ENCODE data around the gene KCNQ1. TPM values are rescaled to one million over a fixed set of nuclear protein-coding genes. Genes with fewer than 3 reads are reported as not detected.

KCNQ1 gene
- total and polyA plus RNA-seq, 2 experiments from 2014 or later, result 0.45 to 0.87 TPM

DNA sequence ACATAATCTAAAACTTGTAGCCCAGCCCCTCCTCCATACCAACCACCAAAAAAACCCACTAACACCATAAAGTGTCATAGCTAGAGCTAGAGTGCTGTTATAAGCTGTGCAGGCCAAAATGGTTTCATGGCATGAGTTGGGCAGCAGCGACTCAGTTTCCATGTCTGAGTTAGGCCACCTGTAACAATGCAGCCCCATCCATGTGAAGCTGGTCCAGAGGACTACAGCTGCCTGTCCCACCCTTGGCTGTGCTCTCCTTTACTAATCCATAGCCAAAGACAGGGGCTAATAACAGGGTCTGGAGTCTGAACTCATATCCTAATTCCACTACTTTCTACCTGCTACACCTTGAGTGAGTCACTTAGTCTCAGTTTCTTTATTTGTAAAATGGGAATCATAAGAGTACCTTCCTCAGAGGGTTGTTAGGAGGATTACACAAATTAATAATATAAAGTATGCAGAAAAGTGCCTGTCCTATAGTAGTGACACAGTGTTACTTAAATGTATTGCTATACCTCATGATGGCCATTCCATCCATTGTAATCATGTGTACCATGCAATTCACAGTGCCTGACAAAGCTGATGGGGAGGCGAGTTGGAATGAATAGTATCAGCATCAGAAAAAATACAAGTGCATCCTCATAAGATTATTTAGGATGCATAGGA is 234.3 kb downstream of the KCNQ1 start:
- Histone ChIP-seq H3F3A (replicated peaks; ENCODE audit: low read depth) (no peaks in the 10 kb centered on the region), H3K4me2 (no peak overlapping the region), H3K79me2 (replicated peaks; ENCODE audit: insufficient read depth) (peaks cover 59% of the 10 kb centered on the region), H3K4me3 (no peak overlapping the region), H3K9me2 (ENCODE audit: insufficient read depth) (no peaks in the 10 kb centered on the region), H3K27ac (ENCODE audit: low read depth) (no peak overlapping the region), H3K27me3 (ENCODE audit: insufficient read depth) (no peaks in the 10 kb centered on the region), H2AFZ (no peak overlapping the region), H3K36me3 (ENCODE audit: insufficient read depth) (no peaks in the 10 kb centered on the region), H3K4me1 (ENCODE audit: insufficient read depth) (peaks cover 32% of the 10 kb centered on the region), H4K20me1 (replicated peaks; ENCODE audit: insufficient read depth) (peaks cover 42% of the 10 kb centered on the region)
- H3K36me3 Mint-ChIP-seq (ENCODE audit: low read depth), result peaks cover 4% of the 10 kb centered on the region; the same call in 1 of the 3 replicates
- H3K4me3 Mint-ChIP-seq, result no peak overlapping the region
- ATAC-seq (no peak), DNase-seq (ENCODE audit: low spot score) (no peak)
- H3K27me3 Mint-ChIP-seq (ENCODE audit: insufficient read depth, low read depth, poor library complexity), result peaks cover 5% of the 10 kb centered on the region
- TF ChIP-seq NANOG (IDR thresholded peaks at IDR 0.05; ENCODE audit: borderline replicate concordance), result no peak
- no peak for TF ChIP-seq STAT1 (IDR thresholded peaks at IDR 0.05; ENCODE audit: unreplicated experiment)
- TF ChIP-seq, protein P1, sequence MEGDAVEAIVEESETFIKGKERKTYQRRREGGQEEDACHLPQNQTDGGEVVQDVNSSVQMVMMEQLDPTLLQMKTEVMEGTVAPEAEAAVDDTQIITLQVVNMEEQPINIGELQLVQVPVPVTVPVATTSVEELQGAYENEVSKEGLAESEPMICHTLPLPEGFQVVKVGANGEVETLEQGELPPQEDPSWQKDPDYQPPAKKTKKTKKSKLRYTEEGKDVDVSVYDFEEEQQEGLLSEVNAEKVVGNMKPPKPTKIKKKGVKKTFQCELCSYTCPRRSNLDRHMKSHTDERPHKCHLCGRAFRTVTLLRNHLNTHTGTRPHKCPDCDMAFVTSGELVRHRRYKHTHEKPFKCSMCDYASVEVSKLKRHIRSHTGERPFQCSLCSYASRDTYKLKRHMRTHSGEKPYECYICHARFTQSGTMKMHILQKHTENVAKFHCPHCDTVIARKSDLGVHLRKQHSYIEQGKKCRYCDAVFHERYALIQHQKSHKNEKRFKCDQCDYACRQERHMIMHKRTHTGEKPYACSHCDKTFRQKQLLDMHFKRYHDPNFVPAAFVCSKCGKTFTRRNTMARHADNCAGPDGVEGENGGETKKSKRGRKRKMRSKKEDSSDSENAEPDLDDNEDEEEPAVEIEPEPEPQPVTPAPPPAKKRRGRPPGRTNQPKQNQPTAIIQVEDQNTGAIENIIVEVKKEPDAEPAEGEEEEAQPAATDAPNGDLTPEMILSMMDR (conservative IDR thresholded peaks at IDR 0.05; ENCODE audit: low read depth in 2 of 2), result no peak
- TF ChIP-seq, protein P2, sequence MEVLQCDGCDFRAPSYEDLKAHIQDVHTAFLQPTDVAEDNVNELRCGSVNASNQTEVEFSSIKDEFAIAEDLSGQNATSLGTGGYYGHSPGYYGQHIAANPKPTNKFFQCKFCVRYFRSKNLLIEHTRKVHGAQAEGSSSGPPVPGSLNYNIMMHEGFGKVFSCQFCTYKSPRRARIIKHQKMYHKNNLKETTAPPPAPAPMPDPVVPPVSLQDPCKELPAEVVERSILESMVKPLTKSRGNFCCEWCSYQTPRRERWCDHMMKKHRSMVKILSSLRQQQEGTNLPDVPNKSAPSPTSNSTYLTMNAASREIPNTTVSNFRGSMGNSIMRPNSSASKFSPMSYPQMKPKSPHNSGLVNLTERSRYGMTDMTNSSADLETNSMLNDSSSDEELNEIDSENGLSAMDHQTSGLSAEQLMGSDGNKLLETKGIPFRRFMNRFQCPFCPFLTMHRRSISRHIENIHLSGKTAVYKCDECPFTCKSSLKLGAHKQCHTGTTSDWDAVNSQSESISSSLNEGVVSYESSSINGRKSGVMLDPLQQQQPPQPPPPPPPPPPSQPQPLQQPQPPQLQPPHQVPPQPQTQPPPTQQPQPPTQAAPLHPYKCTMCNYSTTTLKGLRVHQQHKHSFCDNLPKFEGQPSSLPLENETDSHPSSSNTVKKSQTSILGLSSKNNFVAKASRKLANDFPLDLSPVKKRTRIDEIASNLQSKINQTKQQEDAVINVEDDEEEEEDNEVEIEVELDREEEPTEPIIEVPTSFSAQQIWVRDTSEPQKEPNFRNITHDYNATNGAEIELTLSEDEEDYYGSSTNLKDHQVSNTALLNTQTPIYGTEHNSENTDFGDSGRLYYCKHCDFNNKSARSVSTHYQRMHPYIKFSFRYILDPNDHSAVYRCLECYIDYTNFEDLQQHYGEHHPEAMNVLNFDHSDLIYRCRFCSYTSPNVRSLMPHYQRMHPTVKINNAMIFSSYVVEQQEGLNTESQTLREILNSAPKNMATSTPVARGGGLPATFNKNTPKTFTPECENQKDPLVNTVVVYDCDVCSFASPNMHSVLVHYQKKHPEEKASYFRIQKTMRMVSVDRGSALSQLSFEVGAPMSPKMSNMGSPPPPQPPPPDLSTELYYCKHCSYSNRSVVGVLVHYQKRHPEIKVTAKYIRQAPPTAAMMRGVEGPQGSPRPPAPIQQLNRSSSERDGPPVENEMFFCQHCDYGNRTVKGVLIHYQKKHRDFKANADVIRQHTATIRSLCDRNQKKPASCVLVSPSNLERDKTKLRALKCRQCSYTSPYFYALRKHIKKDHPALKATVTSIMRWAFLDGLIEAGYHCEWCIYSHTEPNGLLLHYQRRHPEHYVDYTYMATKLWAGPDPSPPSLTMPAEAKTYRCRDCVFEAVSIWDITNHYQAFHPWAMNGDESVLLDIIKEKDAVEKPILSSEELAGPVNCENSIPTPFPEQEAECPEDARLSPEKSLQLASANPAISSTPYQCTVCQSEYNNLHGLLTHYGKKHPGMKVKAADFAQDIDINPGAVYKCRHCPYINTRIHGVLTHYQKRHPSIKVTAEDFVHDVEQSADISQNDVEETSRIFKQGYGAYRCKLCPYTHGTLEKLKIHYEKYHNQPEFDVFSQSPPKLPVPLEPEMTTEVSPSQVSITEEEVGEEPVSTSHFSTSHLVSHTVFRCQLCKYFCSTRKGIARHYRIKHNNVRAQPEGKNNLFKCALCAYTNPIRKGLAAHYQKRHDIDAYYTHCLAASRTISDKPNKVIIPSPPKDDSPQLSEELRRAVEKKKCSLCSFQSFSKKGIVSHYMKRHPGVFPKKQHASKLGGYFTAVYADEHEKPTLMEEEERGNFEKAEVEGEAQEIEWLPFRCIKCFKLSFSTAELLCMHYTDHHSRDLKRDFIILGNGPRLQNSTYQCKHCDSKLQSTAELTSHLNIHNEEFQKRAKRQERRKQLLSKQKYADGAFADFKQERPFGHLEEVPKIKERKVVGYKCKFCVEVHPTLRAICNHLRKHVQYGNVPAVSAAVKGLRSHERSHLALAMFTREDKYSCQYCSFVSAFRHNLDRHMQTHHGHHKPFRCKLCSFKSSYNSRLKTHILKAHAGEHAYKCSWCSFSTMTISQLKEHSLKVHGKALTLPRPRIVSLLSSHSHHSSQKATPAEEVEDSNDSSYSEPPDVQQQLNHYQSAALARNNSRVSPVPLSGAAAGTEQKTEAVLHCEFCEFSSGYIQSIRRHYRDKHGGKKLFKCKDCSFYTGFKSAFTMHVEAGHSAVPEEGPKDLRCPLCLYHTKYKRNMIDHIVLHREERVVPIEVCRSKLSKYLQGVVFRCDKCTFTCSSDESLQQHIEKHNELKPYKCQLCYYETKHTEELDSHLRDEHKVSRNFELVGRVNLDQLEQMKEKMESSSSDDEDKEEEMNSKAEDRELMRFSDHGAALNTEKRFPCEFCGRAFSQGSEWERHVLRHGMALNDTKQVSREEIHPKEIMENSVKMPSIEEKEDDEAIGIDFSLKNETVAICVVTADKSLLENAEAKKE (CRISPR knock-in tag; IDR thresholded peaks at IDR 0.05), result no peak
- TF ChIP-seq JUNB (IDR thresholded peaks at IDR 0.05; ENCODE audit: unreplicated experiment), result no peak
- TF ChIP-seq, protein P3, sequence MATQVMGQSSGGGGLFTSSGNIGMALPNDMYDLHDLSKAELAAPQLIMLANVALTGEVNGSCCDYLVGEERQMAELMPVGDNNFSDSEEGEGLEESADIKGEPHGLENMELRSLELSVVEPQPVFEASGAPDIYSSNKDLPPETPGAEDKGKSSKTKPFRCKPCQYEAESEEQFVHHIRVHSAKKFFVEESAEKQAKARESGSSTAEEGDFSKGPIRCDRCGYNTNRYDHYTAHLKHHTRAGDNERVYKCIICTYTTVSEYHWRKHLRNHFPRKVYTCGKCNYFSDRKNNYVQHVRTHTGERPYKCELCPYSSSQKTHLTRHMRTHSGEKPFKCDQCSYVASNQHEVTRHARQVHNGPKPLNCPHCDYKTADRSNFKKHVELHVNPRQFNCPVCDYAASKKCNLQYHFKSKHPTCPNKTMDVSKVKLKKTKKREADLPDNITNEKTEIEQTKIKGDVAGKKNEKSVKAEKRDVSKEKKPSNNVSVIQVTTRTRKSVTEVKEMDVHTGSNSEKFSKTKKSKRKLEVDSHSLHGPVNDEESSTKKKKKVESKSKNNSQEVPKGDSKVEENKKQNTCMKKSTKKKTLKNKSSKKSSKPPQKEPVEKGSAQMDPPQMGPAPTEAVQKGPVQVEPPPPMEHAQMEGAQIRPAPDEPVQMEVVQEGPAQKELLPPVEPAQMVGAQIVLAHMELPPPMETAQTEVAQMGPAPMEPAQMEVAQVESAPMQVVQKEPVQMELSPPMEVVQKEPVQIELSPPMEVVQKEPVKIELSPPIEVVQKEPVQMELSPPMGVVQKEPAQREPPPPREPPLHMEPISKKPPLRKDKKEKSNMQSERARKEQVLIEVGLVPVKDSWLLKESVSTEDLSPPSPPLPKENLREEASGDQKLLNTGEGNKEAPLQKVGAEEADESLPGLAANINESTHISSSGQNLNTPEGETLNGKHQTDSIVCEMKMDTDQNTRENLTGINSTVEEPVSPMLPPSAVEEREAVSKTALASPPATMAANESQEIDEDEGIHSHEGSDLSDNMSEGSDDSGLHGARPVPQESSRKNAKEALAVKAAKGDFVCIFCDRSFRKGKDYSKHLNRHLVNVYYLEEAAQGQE (IDR thresholded peaks at IDR 0.05; ENCODE audit: unreplicated experiment), result no peak
- TF ChIP-seq EZH2 (IDR thresholded peaks at IDR 0.05; ENCODE audit: low read depth, unreplicated experiment), result no peak
- no peaks in the 10 kb centered on the region for H3K9me3 Mint-ChIP-seq
- H3K27ac Mint-ChIP-seq, result no peak overlapping the region
- H3K4me1 Mint-ChIP-seq, result peaks cover 57% of the 10 kb centered on the region

All from GM23338 (cell line).